Measurements from ENCODE around the gene ENDOV. TPM values are rescaled to one million over a fixed set of nuclear protein-coding genes. Genes with fewer than 3 reads are reported as not detected.

Gene ENDOV
- total and polyA plus RNA-seq, 2 donors (not counting 3 experiments of a cell fraction or from before 2014, with no cell fraction given), result 20.4 to 25.9 TPM

- no peak overlapping the region for H3K4me3 ChIP-seq (replicated peaks in 1 of 3; ENCODE audit: insufficient read depth in 1 of 3, low read depth in 1 of 3, low read length in 3 of 3)
- intact Hi-C loops (cut with micrococcal nuclease) (no loop called here), dilution Hi-C loops (cut with MboI; ENCODE audit: extremely low pct_ligation_motif_present, low sequenced_read_pairs) (no loop called here)
- BruUV-seq (replicated peaks), result no TSS peak
- H3K36me3 ChIP-seq (ENCODE audit: control insufficient read depth in 2 of 2, extremely low read depth in 1 of 2, insufficient read depth in 2 of 2, low read length in 2 of 2), result no peaks in the 10 kb centered on the region
- FAIRE-seq, result no peak
- no peak overlapping the region for H3K27ac ChIP-seq (ENCODE audit: insufficient read depth, low read depth, low read length)
- H3K9me3 ChIP-seq (replicated peaks; ENCODE audit: control insufficient read depth, insufficient read depth, low read length), result no peaks in the 10 kb centered on the region
- no peak for DNase-seq (ENCODE audit: low read depth, low spot score)
- H3K9ac ChIP-seq (replicated peaks; ENCODE audit: extremely low read depth, insufficient read depth, low read length), result no peak overlapping the region
- no peaks in the 10 kb centered on the region for H3K9me1 ChIP-seq (replicated peaks; ENCODE audit: control insufficient read depth, extremely low read depth, insufficient read depth, low read length)
- no peaks in the 10 kb centered on the region for H3K79me2 ChIP-seq (ENCODE audit: control insufficient read depth, insufficient read depth, low read length)
- ChIA-PET CTCF (interaction anchor here (1.1 kb wide), 1 partner anchor 20 kb away, joined by 4 read pairs; no protein-coding TSS in a partner anchor), POLR2A (no interaction called here)
- H3K27me3 ChIP-seq (ENCODE audit: control insufficient read depth in 2 of 2, insufficient read depth in 2 of 2, low read length in 2 of 2), result no peaks in the 10 kb centered on the region
- H4K20me1 ChIP-seq (replicated peaks; ENCODE audit: control insufficient read depth, extremely low read depth, insufficient read depth, low read length), result no peaks in the 10 kb centered on the region
- TF ChIP-seq MYC (IDR thresholded peaks at IDR 0.05; ENCODE audit: low read depth, low read length), result no peak
- H3K4me1 ChIP-seq (ENCODE audit: control insufficient read depth, extremely low read depth, insufficient read depth, low read length), result no peaks in the 10 kb centered on the region
- H2AFZ ChIP-seq (ENCODE audit: low read depth, low read length), result no peak overlapping the region
- H3K4me2 ChIP-seq (ENCODE audit: insufficient read depth, low read length), result no peak overlapping the region
Measured at GRCh38 chr17:80433916-80434666, 19.1 kb downstream of the ENDOV start.

- Histone ChIP-seq H3K27ac (ENCODE audit: insufficient read depth, low read depth, low read length) (no peak overlapping the region), H3K4me3 (replicated peaks in 1 of 3; ENCODE audit: insufficient read depth in 1 of 3, low read depth in 1 of 3, low read length in 3 of 3) (no peak overlapping the region), H3K9me3 (replicated peaks; ENCODE audit: control insufficient read depth, insufficient read depth, low read length) (no peaks in the 10 kb centered on the region), H3K9me1 (replicated peaks; ENCODE audit: control insufficient read depth, extremely low read depth, insufficient read depth, low read length) (no peaks in the 10 kb centered on the region), H3K4me1 (ENCODE audit: control insufficient read depth, extremely low read depth, insufficient read depth, low read length) (no peaks in the 10 kb centered on the region), H3K27me3 (ENCODE audit: control insufficient read depth in 2 of 2, insufficient read depth in 2 of 2, low read length in 2 of 2) (no peaks in the 10 kb centered on the region), H4K20me1 (replicated peaks; ENCODE audit: control insufficient read depth, extremely low read depth, insufficient read depth, low read length) (no peaks in the 10 kb centered on the region), H3K36me3 (ENCODE audit: control insufficient read depth in 2 of 2, extremely low read depth in 1 of 2, insufficient read depth in 2 of 2, low read length in 2 of 2) (no peaks in the 10 kb centered on the region), H3K4me2 (ENCODE audit: insufficient read depth, low read length) (no peak overlapping the region), H3K79me2 (ENCODE audit: control insufficient read depth, insufficient read depth, low read length) (no peaks in the 10 kb centered on the region), H3K9ac (replicated peaks; ENCODE audit: extremely low read depth, insufficient read depth, low read length) (no peak overlapping the region), H2AFZ (ENCODE audit: low read depth, low read length) (no peak overlapping the region)
- ChIA-PET POLR2A (no interaction called here), CTCF (interaction anchor here (1.3 to 3.1 kb wide), 2 partner anchors 10 to 17 kb away, joined by 5 to 10 read pairs; no protein-coding TSS in a partner anchor)
- intact Hi-C loops (cut with micrococcal nuclease) (no loop called here), dilution Hi-C loops (cut with MboI; ENCODE audit: extremely low pct_ligation_motif_present, low sequenced_read_pairs) (no loop called here)
- no TSS peak for BruUV-seq (replicated peaks)
- DNase-seq (ENCODE audit: low read depth, low spot score) (no peak), FAIRE-seq (no peak)
- TF ChIP-seq POLR2A (IDR thresholded peaks at IDR 0.05; ENCODE audit: low read depth, low read length) (no peak), POLR2AphosphoS5 (IDR thresholded peaks at IDR 0.05; ENCODE audit: insufficient read depth, low read depth, low read length) (no peak), GATA2 (IDR thresholded peaks at IDR 0.05; ENCODE audit: insufficient read depth, insufficient read length, low read depth, low read length) (no peak), FOS (IDR thresholded peaks at IDR 0.05; ENCODE audit: borderline replicate concordance, insufficient read depth, low read length) (no peak), EZH2 (IDR thresholded peaks at IDR 0.05; ENCODE audit: borderline replicate concordance, low read depth, low read length, severe bottlenecking) (no peak), CTCF (IDR thresholded peaks at IDR 0.05; ENCODE audit: extremely low read depth in 1 of 2, insufficient read depth in 1 of 2, low read depth in 1 of 2, low read length in 2 of 2) (no peak), JUN (IDR thresholded peaks at IDR 0.05; ENCODE audit: borderline replicate concordance, insufficient read depth, insufficient read length, low read depth) (no peak), MYC (IDR thresholded peaks at IDR 0.05; ENCODE audit: low read depth, low read length) (no peak), MAX (IDR thresholded peaks at IDR 0.05; ENCODE audit: insufficient read depth, insufficient read length) (no peak)
Measured at GRCh38 chr17:80437532-80437931, 22.6 kb downstream of the ENDOV start.

Measured in endothelial cell of umbilical vein (primary cell).